GM10847 (cell line): Measurements from ENCODE around the gene NFATC2IP.

Source experiments
- POLR2A ChIP-seq: IDR thresholded peaks from 2 replicates; pipeline ENCODE4 v1.6.1; 2011; ENCODE audit not compliant: insufficient read length; ENCODE audit errors: extremely low read depth

Gene NFATC2IP

DNA sequence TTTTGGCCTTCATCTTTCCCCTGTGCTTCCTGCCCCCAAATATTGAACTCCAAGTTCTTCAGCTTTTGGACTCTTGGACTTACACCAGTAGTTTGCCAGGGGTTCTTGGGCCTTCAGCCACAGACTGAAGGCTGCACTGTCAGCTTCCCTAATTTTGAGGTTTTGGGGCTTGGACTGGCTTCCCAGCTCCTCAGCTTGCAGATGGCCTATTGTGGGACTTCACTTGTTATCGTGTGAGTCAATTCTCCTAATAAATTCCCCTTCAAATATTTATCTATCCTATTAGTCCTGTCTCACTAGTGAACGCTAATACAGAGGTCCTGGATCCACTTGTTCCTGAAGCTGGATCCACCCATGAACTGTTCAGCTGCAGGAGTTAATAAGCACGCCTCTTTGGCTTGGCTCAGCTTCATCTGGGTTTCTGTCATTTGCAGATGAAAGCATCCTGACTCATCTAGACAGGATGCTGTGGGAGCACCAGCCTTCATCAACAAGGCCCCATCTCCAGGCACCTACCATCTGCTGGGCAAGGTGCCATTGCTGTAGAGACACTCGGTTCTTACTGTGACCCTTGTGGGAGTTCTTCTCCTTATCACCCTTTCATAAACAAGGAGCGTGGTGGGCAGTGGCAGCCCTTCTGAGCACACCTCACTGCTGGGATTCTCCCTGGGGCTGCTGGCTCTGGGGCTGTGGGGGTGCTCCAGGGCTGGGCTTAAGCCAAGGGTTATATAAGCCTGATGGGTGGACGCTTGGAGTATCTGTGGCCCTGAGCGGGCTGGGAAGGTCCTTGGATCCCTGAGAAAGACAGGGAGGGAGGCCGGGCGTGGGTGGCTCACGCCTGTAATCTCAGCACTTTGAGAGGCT lies 57.2 kb downstream of the NFATC2IP start:
- TF ChIP-seq POLR2A: no peak

DNA sequence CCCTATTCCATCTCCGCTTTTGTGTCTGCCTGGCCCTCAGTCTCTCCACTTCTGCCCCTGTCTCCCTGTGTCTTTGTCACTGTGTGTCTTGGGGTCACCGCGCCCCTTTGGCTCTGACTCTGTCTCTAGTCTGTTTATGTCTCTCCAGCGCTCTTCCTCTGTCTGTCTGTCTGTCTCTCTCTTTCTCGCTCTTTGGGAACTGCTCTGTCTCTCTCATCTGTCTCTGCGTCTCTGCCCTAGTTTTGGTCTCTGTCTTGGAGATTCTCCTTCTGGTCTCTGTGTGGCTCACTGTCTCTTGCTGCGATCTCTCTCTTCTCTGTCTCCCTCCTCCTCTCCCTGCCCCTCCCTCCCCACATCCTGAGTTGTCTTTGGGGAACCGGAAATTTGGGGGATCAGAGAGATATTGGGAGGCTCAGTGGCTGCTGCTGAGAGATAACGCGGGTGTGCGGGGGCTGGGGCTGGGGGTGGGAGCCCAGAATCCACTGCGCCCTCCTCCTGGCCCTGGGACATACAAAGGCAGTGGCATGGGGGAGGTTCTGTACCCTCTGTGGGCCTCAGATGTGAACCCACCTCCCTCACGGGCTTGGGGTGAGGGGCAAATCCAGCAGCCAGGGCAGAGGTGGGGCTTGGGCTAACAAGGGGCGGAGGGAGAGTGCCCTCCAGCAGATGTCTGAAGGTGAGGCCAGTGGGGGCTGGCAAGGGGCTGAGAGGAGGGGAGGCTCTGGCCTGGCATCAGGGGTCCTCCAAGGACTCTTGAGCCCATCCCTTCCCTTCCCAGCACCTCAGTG lies 58.5 kb downstream of the NFATC2IP start:
- TF ChIP-seq POLR2A: no peak

DNA sequence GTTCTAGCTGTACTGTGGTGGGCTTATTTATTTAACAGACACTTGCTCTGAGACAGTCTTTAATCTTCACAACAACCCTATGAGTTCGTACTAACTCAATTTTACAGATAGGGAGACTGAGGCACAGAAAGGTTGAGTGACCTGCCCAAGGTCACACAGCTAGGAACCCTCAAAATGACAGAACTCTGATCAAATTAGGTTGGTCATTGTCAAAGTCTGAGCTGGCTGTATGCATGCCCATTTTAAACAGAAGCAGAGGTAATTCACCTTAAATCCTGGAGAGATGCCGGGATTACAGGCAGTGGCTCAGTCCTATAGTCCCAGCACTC lies 59.1 kb downstream of the NFATC2IP start:
- no peak for TF ChIP-seq POLR2A

DNA sequence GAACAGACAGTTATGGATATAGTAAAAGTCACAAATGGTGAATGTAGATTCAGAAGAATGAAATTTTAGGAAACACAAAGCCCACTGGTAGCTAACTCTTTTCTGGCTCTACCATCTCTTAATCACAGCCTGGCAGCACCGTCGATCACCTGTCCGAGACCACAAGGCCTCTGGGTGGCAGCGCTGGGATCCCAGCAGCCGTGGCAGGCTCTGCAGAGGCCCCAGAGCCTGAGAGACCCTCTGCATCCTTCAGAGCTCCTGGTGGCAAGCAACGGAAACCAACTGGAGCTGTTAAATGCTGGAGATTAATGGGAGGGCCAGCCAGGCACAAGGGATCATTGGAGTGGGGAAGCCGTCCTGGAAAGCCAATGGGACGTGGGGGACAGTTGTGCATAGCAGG lies 60.4 kb downstream of the NFATC2IP start:
- no peak for TF ChIP-seq POLR2A

DNA sequence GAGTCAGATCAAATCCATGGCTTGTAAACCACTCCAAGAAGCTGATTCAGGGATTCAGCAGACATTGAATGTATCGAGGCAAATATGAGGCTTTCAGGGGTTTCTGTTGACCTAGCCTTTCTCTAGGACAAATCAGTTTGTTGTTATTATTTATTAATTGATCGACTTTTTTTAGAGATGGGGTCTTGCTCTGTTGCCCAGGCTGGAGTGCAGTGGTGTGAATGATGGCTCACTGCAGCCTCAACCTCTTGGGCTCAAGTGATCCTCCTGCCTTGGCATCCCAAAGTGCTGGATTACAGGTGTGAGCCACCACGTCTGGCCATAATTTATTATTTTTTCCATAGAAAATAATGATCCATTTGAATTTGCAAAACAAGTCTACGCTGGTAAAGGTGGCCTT lies 61.1 kb downstream of the NFATC2IP start:
- TF ChIP-seq POLR2A: no peak

DNA sequence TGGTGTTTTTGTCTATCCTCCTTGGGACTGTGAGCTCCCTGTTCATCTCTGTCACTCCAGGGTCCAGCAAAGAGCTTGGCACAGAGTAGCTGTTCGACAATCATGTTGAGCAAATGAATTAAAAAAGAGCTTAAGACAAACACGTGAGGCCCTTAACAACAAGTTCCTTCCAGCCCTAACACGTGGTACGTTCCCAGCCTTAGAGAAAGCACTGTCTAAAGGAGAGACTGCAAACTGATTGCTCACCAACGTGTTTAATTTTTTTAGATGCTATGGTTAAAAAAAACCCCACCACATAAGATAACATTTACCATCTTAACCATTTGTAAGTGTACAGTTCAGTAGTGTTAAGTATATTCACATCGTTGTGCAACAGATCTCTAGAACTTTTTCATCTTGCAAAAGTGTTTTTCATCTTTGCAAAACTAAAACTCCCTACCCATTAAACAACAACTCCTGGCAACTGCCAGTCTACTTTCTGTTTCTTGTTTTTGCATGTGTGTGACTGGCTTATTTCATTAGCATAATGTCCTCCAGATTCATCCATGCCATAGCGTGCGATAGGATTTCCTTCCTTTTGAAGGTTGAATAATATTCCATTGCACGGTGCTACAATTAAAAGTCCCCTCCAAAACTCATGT lies 62.3 kb downstream of the NFATC2IP start:
- no peak for TF ChIP-seq POLR2A

DNA sequence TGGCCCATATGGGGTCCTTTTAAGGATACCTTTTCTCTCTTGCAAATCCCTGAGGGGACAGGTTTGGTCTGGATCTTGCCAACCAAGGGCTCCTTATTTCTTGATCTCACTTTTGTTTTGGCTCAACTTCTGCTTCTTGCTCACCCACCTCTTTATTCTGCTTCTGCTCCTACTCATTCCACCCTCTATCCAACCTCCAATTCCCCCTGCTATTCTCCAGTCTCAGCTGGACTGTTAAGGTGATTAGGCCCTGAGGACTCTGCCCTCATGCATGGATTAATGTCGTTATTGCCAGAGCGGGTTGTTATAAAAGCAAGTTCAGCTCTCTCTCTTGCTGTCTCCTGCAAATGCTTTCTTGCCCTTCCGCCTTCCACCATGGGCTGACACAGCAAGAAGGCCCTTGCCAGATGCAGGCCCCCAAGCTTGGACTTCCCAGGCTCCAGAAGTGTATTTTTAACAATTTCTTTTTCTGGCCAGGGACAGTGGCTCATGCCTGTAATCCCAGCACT lies 63.9 kb downstream of the NFATC2IP start:
- TF ChIP-seq POLR2A: no peak
